ENCODE measurements around the gene SLC24A4. TPM values are rescaled to one million over a fixed set of nuclear protein-coding genes. Genes with fewer than 3 reads are reported as not detected.

Gene SLC24A4
- total and polyA plus RNA-seq, 2 donors (not counting 3 experiments of a cell fraction or from before 2014, with no cell fraction given): 0.07 to 0.08 TPM

- CTCF ChIA-PET: interaction anchor here (1.2 to 1.5 kb wide), 3 partner anchors 10 to 57 kb away, joined by 3 to 5 read pairs (median 4); partner anchors contain the start of gene RIN3
- H3K9me3 ChIP-seq (replicated peaks; ENCODE audit: control insufficient read depth, insufficient read depth, low read length): no peaks in the 10 kb centered on the region
- FAIRE-seq (no peak), DNase-seq (ENCODE audit: low read depth, low spot score) (no peak)
- no peaks in the 10 kb centered on the region for H3K36me3 ChIP-seq (ENCODE audit: control insufficient read depth in 2 of 2, extremely low read depth in 1 of 2, insufficient read depth in 2 of 2, low read length in 2 of 2)
- H3K27me3 ChIP-seq (ENCODE audit: control insufficient read depth in 2 of 2, insufficient read depth in 2 of 2, low read length in 2 of 2): no peaks in the 10 kb centered on the region
- no peak overlapping the region for H2AFZ ChIP-seq (ENCODE audit: low read depth, low read length)
- intact Hi-C loops (cut with micrococcal nuclease) (no loop called here), dilution Hi-C loops (cut with MboI; ENCODE audit: extremely low pct_ligation_motif_present, low sequenced_read_pairs) (no loop called here)
- H3K9ac ChIP-seq (replicated peaks; ENCODE audit: extremely low read depth, insufficient read depth, low read length): no peak overlapping the region
- no peaks in the 10 kb centered on the region for H4K20me1 ChIP-seq (replicated peaks; ENCODE audit: control insufficient read depth, extremely low read depth, insufficient read depth, low read length)
- POLR2A ChIA-PET: no interaction called here
- H3K9me1 ChIP-seq (replicated peaks; ENCODE audit: control insufficient read depth, extremely low read depth, insufficient read depth, low read length): no peaks in the 10 kb centered on the region
- BruUV-seq (replicated peaks): no TSS peak
- TF ChIP-seq POLR2AphosphoS5 (IDR thresholded peaks at IDR 0.05; ENCODE audit: insufficient read depth, low read depth, low read length) (no peak), MAX (IDR thresholded peaks at IDR 0.05; ENCODE audit: insufficient read depth, insufficient read length) (no peak), EZH2 (IDR thresholded peaks at IDR 0.05; ENCODE audit: borderline replicate concordance, low read depth, low read length, severe bottlenecking) (no peak), CTCF (IDR thresholded peaks at IDR 0.05; ENCODE audit: extremely low read depth in 1 of 2, insufficient read depth in 1 of 2, low read depth in 1 of 2, low read length in 2 of 2) (no peak), MYC (IDR thresholded peaks at IDR 0.05; ENCODE audit: low read depth, low read length) (no peak), FOS (IDR thresholded peaks at IDR 0.05; ENCODE audit: borderline replicate concordance, insufficient read depth, low read length) (no peak), JUN (IDR thresholded peaks at IDR 0.05; ENCODE audit: borderline replicate concordance, insufficient read depth, insufficient read length, low read depth) (no peak), GATA2 (IDR thresholded peaks at IDR 0.05; ENCODE audit: insufficient read depth, insufficient read length, low read depth, low read length) (no peak), POLR2A (IDR thresholded peaks at IDR 0.05; ENCODE audit: low read depth, low read length) (no peak)
- H3K27ac ChIP-seq (ENCODE audit: insufficient read depth, low read depth, low read length): no peak overlapping the region
- H3K4me2 ChIP-seq (ENCODE audit: insufficient read depth, low read length): no peak overlapping the region
- no peaks in the 10 kb centered on the region for H3K79me2 ChIP-seq (ENCODE audit: control insufficient read depth, insufficient read depth, low read length)
- no peak overlapping the region for H3K4me3 ChIP-seq (replicated peaks in 1 of 3; ENCODE audit: insufficient read depth in 1 of 3, low read depth in 1 of 3, low read length in 3 of 3)
- H3K4me1 ChIP-seq (ENCODE audit: control insufficient read depth, extremely low read depth, insufficient read depth, low read length): no peaks in the 10 kb centered on the region
Observed at GRCh38 chr14:92523752-92524151, 200.8 kb downstream of the SLC24A4 start.

All from endothelial cell of umbilical vein (primary cell).